K562 (cell line): ENCODE data around the gene TMEM168. TPM values are rescaled to one million over a fixed set of nuclear protein-coding genes. Genes with fewer than 3 reads are reported as not detected.

ENCODE experiments used
- DMBX1 ChIP-seq: fragments of 250-450 bp; sonication (Bioruptor Pico); IDR thresholded peaks from 2 replicates; pipeline ENCODE4 v1.8.0; 2022; ENCODE audit warnings: inconsistent platforms, mild to moderate bottlenecking, moderate library complexity, borderline replicate concordance
- EP400 ChIP-seq: fragments of 450-650 bp; IDR thresholded peaks from 2 replicates; pipeline ENCODE4 v1.6.1; 2017; ENCODE audit warnings: antibody characterized with exemption, mild to moderate bottlenecking, moderate library complexity
- FOXM1 ChIP-seq, 2 experiments: fragments of 450-650 bp in 1 of 2; sonication (generic) in 1 of 2; formaldehyde crosslinking in 1 of 2; IDR thresholded peaks; 2 replicates each; pipeline versions ENCODE4 v1.6.1 to v1.9.0; 2017 to 2022; ENCODE audit warnings: low read depth in 2 of 2, mild to moderate bottlenecking in 2 of 2, missing genetic modification reagents in 1 of 2, moderate library complexity in 1 of 2
- MYC ChIP-seq, 2 experiments: fragments of 250-450 bp in 1 of 2; sonication (Bioruptor Pico) in 1 of 2; IDR thresholded peaks; 2 replicates each; pipeline versions ENCODE4 v1.5.1 to v1.6.1; 2012 to 2021; ENCODE audit warnings: low read depth in 2 of 2, borderline replicate concordance in 1 of 2, improper control_type of control experiment in 1 of 2, low read length in 1 of 2, mild to moderate bottlenecking in 1 of 2, moderate library complexity in 1 of 2
- NFE2 ChIP-seq: IDR thresholded peaks from 2 replicates; pipeline ENCODE4 v1.6.1; 2014; ENCODE audit warnings: antibody characterized with exemption, low read depth
- PBX2 ChIP-seq, 2 experiments: IDR thresholded peaks in 1 of 2; conservative IDR thresholded peaks in 1 of 2; 2 replicates each; pipeline ENCODE4 v1.6.1; 2016; ENCODE audit warnings: low read depth in 2 of 2, mild to moderate bottlenecking in 1 of 2, missing compliant biosample characterization in 1 of 2, missing genetic modification characterization in 1 of 2, moderate library complexity in 1 of 2
- PREB ChIP-seq: sonication (generic); formaldehyde crosslinking; IDR thresholded peaks from 2 replicates; pipeline ENCODE4 v1.8.1; 2023; ENCODE audit warnings: mild to moderate bottlenecking, missing genetic modification reagents
- ZBTB49 ChIP-seq: sonication (generic); formaldehyde crosslinking; IDR thresholded peaks from 2 replicates; pipeline ENCODE4 v1.8.0; 2022; ENCODE audit warnings: missing genetic modification reagents, mild to moderate bottlenecking, borderline replicate concordance
- polyA plus RNA-seq, 8 experiments: library from polyadenylated mRNA; depleted of rRNA in 4 of 8; stranded (reverse) in 5 of 8; unstranded in 3 of 8; fragments of >200 nt; fragmentation: Nextera tagmentation in 2 of 8; fragmentation: Illumina TruSeq in 1 of 8; extraction: Ambion mirVana in 2 of 8; extraction: Trizol in 1 of 8; gene quantifications; 2 replicates each; pipeline versions ENCODE4 v1.2.1 to v1.2.3, GENCODE V29; 2011 to 2014; ENCODE audit warnings: inconsistent platforms in 1 of 8, missing spikeins in 1 of 8
- total RNA-seq, 7 experiments: library from RNA; depleted of rRNA in 6 of 7; stranded (reverse); fragments of >200 nt in 6 of 7; fragmentation: Illumina TruSeq in 2 of 7; extraction: Trizol in 2 of 7; gene quantifications; 2 replicates each; pipeline versions ENCODE4 v1.2.1 to v1.2.3, GENCODE V29; 2011 to 2021; ENCODE audit warnings: low replicate concordance in 1 of 7

Gene TMEM168
- total and polyA plus RNA-seq, 9 of the 15 experiments (the other 6 are each of a cell fraction or from before 2014, with no cell fraction given) = 19.7 to 50.7 (median 25.4) TPM

GRCh38 chr7:112798274-112799159 lies 8.3 kb upstream of the TMEM168 start (continued):
- TF ChIP-seq ZBTB49 (CRISPR knock-in tag) (no peak), PREB (no peak), MYC (IDR thresholded peaks at IDR 0.05; ENCODE audit: low read depth, low read length) (no peak), MYC (CRISPR knock-in tag; IDR thresholded peaks at IDR 0.05; ENCODE audit: borderline replicate concordance, low read depth) (no peak), FOXM1 (IDR thresholded peaks at IDR 0.05; ENCODE audit: low read depth) (peak; percentile 13; the same call in 1 of the 2 replicates), FOXM1 (CRISPR knock-in tag; IDR thresholded peaks at IDR 0.05; ENCODE audit: low read depth) (no peak), NFE2 (peak; percentile 67), PBX2 (CRISPR knock-in tag; IDR thresholded peaks at IDR 0.05; ENCODE audit: low read depth) (no peak), PBX2 (tag; conservative IDR thresholded peaks at IDR 0.05; ENCODE audit: low read depth) (peak; percentile 40; the same call in 1 of the 2 replicates), DMBX1 (CRISPR knock-in tag) (no peak), EP400 (no peak)
